HG02885 (cell line): ENCODE measurements around the gene CERKL.

Experiments used
- ATAC-seq: cut with Tn5 transposase; IDR thresholded peaks from one replicate; pipeline ENCODE4 v1.9.1; 2021; ENCODE audit warnings: mild to moderate bottlenecking; ENCODE audit not compliant: unreplicated experiment, poor library complexity

Gene CERKL

GRCh38 chr2:181678861-181679543, 22.1 kb upstream of the CERKL start:
- no peak for ATAC-seq

DNA sequence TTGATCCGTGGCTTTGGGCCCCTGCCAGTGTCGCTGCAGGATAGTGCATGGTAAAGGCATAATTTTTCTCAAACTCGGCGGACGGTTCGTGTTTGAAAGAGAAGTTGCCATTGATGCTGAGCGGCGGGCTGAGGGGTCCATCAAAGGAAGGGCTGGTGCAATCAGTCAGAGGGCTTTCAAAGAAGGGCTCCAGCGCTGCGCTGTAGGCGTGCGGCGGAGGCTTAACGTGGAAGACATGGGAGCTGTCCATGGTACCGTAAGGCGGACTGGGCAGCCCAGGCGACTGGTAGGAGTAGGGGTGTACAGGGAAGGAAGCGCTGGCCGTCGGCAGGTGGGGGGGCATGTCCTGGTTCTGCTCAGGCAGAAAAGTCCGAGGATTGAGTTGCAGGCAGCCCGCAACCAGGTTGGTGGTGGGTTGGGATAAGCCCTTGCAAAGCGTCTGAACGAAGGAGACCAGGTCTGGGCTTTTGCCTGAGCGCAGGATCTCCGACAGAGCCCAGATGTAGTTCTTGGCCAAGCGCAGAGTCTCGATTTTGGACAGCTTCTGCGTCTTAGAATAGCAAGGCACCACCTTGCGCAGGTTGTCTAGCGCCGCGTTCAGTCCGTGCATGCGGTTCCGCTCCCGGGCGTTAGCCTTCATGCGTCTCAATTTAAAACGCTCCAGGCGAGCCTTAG, 21.1 kb upstream of the CERKL start:
- ATAC-seq: peak; percentile 50

DNA sequence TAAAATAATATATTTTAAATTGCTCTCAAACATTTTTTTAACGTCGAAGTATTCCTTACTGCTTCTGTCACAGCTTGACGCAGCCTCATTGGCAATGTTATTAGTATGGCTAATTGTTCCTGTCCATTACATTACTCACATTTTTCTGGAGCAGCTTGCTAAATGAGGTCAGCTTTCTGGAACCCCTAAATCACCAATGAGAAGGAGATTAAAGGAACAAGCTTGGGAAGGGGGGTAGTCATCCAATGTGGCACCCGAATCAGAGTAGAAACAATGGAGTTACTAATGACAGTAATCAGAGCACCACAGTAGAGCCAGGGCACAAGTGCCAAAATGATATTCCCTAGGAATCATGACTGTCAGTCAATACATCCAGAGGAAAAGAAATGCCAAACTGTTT, 18.3 kb upstream of the CERKL start:
- ATAC-seq: no peak

- no peak for ATAC-seq
These were observed 17.6 kb upstream of the CERKL start for GRCh38 chr2:181674461-181674860.

DNA sequence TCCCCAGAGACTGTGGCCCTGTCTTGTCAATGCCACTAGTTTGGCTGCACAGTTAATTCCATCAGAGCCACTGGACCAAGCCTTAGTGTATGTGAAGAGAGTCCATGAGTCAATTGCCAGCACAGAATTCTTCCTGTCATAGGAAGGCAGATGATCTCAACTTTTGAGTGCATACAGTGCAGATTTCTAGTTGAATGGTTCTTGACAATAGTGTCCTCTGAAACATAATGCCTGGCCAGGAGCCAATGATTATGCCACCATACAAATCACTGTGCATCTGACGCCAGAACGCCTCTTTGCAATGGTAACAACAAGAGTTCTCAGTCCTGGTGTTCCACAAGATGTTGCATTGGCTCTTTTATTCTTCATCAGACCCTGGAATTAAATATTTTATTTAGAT, 16.3 kb upstream of the CERKL start:
- peak; percentile 18 for ATAC-seq

DNA sequence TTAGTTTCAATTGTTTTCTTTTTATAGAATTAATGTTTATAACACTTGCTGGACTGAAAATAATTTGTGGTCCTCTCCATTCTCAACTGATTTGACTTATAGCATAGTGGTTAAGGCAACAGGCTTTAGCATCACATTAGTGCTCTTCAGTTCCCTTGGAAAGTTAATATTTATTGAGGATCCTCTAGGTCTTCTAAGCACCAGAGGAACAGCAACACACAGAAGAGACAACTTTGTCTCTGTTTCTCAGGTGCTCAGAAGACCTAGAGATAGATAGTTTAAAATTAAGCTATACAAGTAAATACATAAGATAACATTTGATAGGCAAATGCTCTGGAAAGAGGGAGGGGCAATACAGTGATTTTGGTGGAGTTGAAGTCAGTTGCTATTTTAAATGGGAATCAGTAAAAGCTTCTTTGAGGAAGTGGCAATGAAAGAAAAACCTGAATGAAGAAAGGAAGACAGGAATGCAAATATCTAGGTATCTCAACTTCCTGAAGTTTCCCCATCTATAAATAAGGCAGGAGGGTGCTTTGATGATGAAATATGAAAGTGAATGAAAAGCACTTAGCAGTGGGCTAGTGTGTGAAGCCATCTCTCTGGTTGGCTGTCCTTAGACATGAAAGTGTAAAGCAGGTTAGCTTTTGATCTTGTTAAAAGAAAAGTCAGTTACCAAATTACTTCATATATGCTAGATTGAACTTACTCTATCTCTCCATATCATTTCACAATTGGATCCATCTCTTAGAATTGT, 15.5 kb upstream of the CERKL start:
- ATAC-seq: peak; percentile 90

- no peak for ATAC-seq
These were observed 13.7 kb upstream of the CERKL start for GRCh38 chr2:181670632-181671031.

- ATAC-seq: no peak
These were observed 10.3 kb upstream of the CERKL start for GRCh38 chr2:181667234-181667633.

DNA sequence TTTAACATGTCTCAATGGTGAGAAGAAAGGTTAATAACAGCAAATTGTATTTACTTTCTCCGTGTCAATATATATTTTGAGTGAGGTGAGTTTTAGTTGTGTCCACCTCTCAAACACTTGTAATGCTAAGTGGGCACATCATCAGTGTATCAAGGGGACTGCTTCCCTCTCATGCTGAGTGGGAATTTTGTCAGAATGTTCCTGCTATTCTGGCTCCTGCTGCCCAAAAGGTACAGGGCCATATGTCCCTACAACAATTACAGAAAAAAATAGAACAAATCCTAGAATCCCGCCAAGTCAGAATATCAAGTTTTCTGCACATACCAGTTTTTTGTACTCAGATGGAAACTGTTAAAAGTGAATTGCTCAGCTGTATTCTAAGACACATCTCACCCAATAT, 5.4 kb upstream of the CERKL start:
- ATAC-seq: no peak

DNA sequence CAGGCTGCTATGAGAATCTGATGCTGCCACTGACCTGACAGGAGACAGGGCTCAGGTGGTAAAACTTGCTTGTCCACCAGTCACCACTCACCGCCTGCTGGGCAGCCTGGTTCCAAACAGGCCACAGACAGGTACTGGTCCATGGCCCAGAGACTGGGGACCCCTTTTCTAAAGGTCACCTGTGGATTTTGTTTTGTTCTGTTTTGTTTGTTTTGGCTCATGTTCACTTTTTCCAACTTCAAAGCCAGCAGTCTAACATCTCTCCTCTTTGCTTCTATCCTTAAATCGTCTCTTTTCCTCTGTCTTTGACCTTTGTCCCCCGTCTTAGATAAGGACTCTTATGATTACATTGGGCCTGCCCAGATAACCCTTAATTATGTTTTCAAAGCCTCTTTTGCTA, 3.3 kb upstream of the CERKL start:
- no peak for ATAC-seq

GRCh38 chr2:181658444-181658843, 1.5 kb upstream of the CERKL start:
- no peak for ATAC-seq

DNA sequence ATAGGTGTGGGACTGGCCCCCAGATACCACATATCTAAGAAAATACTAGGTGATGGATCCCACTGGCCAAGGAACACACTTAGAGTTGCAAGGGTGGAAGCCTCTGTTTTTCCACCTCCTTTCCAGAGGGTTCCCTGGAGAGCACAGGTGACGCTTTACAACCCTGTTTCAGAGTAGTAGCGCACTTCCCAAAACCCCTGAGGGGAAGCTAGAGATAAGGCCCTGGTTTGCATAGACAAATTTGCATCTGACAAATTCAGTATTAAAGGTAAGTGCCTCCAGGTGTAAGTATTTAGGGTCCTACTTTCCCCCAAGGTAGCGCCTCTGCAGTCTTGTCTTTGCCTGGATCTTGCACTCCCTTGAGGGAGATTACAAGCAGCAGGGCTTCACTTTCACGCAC, 474 bp upstream of the CERKL start:
- ATAC-seq: no peak

GRCh38 chr2:181655519-181655918, 1.4 kb downstream of the CERKL start:
- no peak for ATAC-seq

DNA sequence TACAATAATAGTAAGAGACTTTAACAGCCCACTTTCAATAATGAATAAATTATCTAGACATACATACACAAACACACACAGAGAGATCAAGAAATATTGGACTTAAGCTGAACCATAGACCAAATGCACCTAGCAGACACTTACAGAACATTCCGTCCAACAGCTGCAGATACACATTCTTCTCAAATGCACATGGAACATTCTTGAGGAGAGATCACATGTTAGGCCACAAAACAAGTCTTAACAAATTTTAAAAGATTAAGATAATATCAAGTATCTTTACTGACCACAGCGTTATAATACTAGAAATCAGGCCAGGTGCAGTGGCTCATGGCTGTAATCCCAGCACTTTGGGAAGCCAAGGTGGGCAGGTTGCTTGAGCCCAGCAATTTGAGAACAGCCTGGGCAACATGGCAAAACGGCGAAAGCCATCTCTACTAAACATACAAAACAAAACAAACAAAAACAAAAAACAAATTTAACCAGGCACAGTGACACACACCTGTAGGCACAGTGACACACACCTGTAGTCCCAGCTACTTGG, 7.4 kb downstream of the CERKL start:
- no peak for ATAC-seq

DNA sequence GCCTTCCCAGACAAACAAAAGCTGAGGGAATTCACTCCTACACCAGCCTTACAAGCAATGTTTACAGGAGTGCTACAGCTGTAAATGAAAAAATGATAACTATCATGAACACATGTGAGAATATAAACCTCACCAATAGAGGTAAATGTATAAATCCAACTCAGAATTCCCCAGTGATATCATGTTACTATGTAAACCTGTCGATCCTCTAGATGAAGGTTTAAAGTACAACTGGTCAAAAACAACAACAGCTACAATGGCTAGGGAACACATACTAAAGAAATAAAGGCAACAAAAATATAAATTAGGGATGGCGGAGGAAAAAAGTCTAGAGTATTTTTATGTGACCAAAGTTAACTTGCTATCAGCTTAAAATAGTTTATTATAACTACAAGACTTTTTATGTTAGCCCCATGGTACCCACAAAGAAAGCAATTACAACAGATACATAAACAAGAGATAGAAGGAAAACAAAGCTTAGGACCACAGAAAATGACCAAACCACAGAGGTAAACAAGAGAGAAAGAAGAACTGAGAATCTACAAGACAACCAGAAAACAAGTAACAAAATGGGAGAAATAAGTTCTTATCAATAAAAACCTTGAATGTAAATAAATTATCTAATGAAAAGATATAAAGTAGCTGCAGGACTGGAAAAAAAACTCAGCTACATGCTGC, 8.3 kb downstream of the CERKL start:
- no peak for ATAC-seq

- ATAC-seq: no peak
These were observed 10.4 kb downstream of the CERKL start for GRCh38 chr2:181646415-181646987.

- no peak for ATAC-seq
These were observed 13.8 kb downstream of the CERKL start for GRCh38 chr2:181643151-181643550.

- ATAC-seq: no peak
These were observed 14.8 kb downstream of the CERKL start for GRCh38 chr2:181642086-181642485.

GRCh38 chr2:181639686-181640085, 17.2 kb downstream of the CERKL start:
- ATAC-seq: no peak

DNA sequence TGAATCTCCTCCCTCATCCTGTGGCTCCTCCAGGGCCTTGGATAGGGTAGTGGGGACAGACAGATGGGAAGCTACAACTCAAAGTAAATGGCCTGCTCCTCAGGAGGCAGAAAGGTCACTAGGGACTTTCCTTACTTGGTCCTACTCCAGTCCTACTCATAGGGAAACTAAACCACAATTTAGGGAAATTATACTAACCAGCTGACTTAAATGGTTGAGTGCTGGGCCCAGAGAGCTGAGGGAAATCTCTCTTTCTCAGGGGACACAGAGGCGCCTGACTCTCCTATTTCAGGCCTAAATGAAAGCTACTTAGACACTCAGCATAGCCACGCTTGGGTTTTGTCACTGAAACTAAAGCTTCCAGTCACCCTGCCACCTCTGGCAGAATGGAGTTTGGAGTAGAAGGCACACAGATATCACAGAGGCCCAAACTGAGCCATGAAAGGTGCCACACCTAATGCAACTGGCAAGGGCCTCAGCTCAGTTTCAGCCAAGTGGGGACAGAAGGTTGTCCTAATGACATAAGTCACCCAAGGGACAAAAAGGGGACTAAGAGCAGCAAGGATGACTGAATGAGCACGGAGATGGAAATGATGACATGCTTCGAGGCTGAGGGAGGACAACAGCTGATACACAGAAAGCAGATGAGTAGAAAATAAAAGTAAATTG, 24.0 kb downstream of the CERKL start:
- ATAC-seq: peak; percentile 83
